Stimulated activated CD4-positive, alpha-beta T cell treated with anti-CD3 and anti-CD28 coated beads, Interleukin-2, amount 100 ng/mL, for 4 hours (primary cell): ENCODE data around the gene PRM3.
A peak's percentile ranks its signal among the peaks of the same experiment; 100 is the strongest.
"Not testable (repeated sequence)": the region's sequence is repeated elsewhere in the genome, so short reads cannot be mapped to it uniquely, and the experiment has no call there.

Source experiments
- DNase-seq: peaks from one replicate; pipeline ENCODE4 v3.0.0-alpha.2; 2020; ENCODE audit warnings: low read depth

Gene PRM3

GRCh38 chr16:11303405-11304138 lies 30.1 kb upstream of the PRM3 start:
- no peak for DNase-seq

DNA sequence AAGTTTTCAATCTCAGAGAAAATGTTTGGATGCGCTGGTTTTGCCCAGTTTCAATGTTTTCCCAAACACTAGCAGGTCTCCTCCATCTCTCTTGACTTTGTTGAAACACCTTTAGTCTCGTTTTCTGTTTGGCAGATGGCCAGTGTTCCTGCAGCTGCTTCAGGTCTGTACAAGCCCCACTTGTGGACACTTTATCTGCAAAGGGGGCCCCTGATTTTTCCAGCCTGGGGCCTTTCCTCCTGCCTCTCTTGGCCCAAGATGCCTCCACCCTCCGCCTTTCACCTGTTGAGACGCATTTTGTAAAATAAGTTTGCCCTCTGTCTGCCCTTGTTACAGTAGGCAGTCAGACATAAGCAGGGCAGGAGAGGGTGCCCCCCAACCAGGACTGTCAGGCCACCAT lies 29.5 kb upstream of the PRM3 start:
- no peak for DNase-seq

GRCh38 chr16:11301645-11302501 lies 28.4 kb upstream of the PRM3 start:
- DNase-seq = no peak

GRCh38 chr16:11300560-11300892 lies 27.1 kb upstream of the PRM3 start:
- DNase-seq = no peak

DNA sequence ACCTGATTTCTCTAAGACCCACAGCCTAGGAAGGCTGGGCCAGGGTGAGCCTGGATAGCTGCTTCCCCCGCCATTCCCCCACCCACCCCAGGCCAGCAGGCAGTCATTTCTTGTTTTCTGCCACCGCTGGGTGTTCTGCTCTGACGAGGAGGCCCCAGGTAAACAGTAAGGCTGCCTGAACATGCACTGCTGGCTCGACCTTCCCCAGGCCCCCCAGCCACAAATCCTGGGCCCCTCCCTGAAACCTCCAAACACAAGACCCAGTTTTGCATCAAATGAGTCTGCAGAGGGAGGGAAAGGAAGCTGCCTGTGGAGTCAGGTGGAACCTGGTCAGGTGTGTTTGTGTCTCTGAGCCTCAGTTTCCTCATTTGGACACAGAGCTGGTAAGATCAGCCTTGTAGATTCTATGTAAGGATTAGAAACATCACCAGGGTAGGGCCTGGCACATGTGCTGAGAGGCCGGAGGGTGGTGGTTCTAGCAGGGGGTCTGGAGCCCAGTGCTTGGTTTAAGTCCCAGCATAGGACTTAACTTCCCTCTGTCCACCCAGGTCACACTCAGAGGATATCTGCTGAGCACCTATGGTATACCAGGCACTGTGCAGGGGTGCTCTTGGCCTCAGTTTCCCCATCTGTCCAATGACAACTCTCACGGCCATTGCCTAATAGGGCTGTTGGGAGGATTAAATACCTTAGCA lies 26.6 kb upstream of the PRM3 start:
- no peak for DNase-seq

- not testable (repeated sequence) for DNase-seq
Observed at GRCh38 chr16:11298950-11299547, 25.6 kb upstream of the PRM3 start.

- no peak for DNase-seq
Observed at GRCh38 chr16:11298143-11298900, 24.9 kb upstream of the PRM3 start.

GRCh38 chr16:11297492-11298142 lies 24.2 kb upstream of the PRM3 start:
- DNase-seq = peak; percentile 50

- DNase-seq = no peak
Observed at GRCh38 chr16:11296706-11297491, 23.5 kb upstream of the PRM3 start.

GRCh38 chr16:11296351-11296705 lies 22.9 kb upstream of the PRM3 start:
- no peak for DNase-seq

DNA sequence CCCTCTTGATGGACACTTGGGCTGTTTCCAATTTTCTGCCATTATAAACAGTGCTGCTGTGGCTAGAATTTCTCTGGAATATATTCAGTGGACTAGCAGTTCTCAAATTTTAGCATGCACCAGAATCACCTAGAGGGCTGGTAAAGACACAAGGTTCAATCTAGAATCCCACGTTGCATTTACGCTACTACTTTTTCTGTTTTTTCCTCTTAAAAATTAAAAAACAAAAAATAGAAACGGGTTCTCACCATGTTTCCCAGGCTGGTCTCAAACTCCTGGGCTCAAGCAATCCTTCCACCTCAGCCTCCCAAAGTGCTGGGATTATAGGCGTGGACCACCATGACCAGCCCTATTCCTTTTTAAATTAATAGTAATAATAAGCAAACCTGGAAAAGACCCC lies 22.2 kb upstream of the PRM3 start:
- no peak for DNase-seq

DNA sequence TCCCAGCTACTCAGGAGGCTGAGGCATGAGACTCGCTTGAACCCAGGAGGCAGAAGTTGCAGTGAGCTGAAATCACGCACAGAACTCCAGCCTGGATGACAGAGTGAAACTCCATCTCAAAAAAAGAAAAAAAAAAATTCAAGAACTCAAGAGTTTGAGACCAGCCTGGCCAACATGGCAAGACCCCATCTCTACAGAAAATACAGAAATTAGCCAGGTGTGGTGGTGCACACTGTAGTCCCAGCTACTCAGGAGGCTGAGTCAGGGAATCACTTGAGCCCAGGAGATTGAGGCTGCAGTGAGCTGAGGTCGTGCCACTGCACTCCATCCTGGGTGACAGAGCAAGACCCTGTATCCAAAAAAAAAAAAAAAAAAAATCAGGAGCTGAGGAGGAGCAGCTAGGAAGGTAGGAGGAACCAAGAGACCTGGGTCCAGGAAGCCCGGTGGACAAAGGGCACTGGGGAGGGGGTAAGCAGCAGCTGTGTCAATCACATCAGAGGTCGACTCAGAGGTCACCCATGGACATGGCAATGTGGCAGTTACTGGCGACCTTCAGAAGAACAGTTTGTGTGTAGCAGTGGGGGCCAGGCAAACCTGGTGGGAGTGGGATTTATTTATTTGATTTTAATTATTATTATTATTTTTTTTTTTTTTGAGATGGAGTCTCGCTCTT lies 18.8 kb upstream of the PRM3 start:
- DNase-seq = no peak

- no peak for DNase-seq
Observed at GRCh38 chr16:11291091-11291703, 17.8 kb upstream of the PRM3 start.

- DNase-seq = no peak
Observed at GRCh38 chr16:11290102-11290893, 16.9 kb upstream of the PRM3 start.

GRCh38 chr16:11289696-11290095 lies 16.3 kb upstream of the PRM3 start:
- not testable (repeated sequence) for DNase-seq

- DNase-seq = no peak
Observed at GRCh38 chr16:11289202-11289601, 15.8 kb upstream of the PRM3 start.

DNA sequence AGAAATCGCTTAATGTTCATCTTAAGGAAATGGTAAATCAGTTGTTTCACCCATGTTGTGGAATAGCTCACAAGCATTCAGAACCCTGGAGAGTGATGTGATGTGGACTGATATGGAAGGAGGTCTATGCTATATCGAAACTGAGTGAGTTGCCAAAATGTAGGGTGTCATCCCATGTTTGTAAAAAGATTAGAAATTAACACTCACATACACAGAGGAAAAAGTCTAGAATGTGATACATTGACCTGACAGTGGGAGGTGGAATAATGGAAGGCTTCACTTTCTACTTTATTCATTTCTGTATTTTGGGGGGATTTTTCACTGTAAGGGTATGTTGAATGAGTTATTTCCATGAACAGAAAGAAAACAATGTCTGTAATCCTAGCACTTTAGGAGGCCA lies 12.4 kb upstream of the PRM3 start:
- DNase-seq = no peak

DNA sequence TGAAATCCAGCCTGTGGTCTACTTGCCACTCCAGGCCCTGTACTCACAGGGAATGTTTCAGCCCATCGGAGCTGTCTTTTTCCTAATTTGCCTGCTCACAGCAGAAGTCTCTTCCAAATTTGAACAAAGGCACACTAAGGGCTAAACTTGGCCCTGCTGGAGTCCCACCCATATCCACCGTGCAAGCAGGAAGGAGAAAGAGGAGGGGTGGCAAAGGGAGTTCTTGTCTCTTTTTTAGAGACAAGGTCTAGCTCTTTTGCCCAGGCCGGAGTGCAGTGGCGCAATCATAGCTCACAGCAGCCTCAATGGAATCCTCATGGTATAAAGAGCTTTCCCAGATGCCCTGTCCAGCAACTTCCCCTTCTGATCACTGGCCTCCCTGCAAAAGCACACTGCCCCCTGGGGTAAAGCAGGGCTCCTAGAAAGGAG lies 10.4 kb upstream of the PRM3 start:
- DNase-seq = no peak
